Smooth muscle cell (in vitro differentiated cells): Measurements from ENCODE around the gene GPSM1. TPM values are rescaled to one million over a fixed set of nuclear protein-coding genes. Genes with fewer than 3 reads are reported as not detected.

Source experiments
- DNase-seq: peaks from one replicate; lab custom pipeline; 2025; ENCODE audit not compliant: unreplicated experiment; lab: John Stamatoyannopoulos, UW
- H2AFZ ChIP-seq: fragments of 200-600 bp; sonication (generic); 2 replicates; pipeline ENCODE4 v1.6.0; 2016; ENCODE audit warnings: antibody characterized with exemption, low read depth, mild to moderate bottlenecking
- H3F3A ChIP-seq: fragments of 200-600 bp; sonication (generic); 2 replicates; pipeline ENCODE4 v1.6.0; 2017; ENCODE audit warnings: antibody characterized with exemption, low read depth
- H3K27ac ChIP-seq: fragments of 200-600 bp; sonication (generic); 2 replicates; pipeline ENCODE4 v1.5.1; 2016; ENCODE audit warnings: low read depth, mild to moderate bottlenecking
- H3K27me3 ChIP-seq: fragments of 200-600 bp; sonication (generic); 2 replicates; pipeline ENCODE4 v1.6.1; 2016; ENCODE audit warnings: low read depth, mild to moderate bottlenecking
- H3K36me3 ChIP-seq: fragments of 200-600 bp; sonication (generic); 2 replicates; pipeline ENCODE4 v1.5.1; 2016; ENCODE audit warnings: low read depth
- H3K4me1 ChIP-seq: fragments of 200-600 bp; sonication (generic); 2 replicates; pipeline ENCODE4 v1.5.1; 2016; ENCODE audit warnings: low read depth
- H3K4me2 ChIP-seq: fragments of 200-600 bp; sonication (generic); 2 replicates; pipeline ENCODE4 v1.6.0; 2016; ENCODE audit warnings: mild to moderate bottlenecking
- H3K4me3 ChIP-seq: fragments of 200-600 bp; sonication (generic); 2 replicates; pipeline ENCODE4 v1.5.1; 2016; ENCODE audit warnings: mild to moderate bottlenecking
- H3K79me2 ChIP-seq: fragments of 200-600 bp; sonication (generic); 2 replicates; pipeline ENCODE4 v1.6.0; 2016; ENCODE audit warnings: low read depth, mild to moderate bottlenecking
- H3K9ac ChIP-seq: fragments of 200-600 bp; sonication (generic); 2 replicates; pipeline ENCODE4 v1.6.0; 2016; ENCODE audit warnings: low read depth
- H3K9me3 ChIP-seq: fragments of 200-600 bp; sonication (generic); replicated peaks from 2 replicates; pipeline ENCODE4 v1.5.1; 2016; ENCODE audit warnings: low read depth
- H4K20me1 ChIP-seq: fragments of 200-600 bp; sonication (generic); 2 replicates; pipeline ENCODE4 v1.6.0; 2016; ENCODE audit warnings: low read depth
- WGBS: methylation state at CpG from one replicate; pipeline ENCODE4 v1.1.7; 2016; ENCODE audit warnings: low lambda C conversion rate; 5-methylcytosine and 5-hydroxymethylcytosine counted together
- polyA plus RNA-seq: library from polyadenylated mRNA; unstranded; fragments of >200 nt; fragmentation: Nextera tagmentation; extraction: Ambion mirVana; gene quantifications from 2 replicates; pipeline ENCODE4 v1.2.1, GENCODE V29; 2016
- total RNA-seq: library from RNA; depleted of rRNA; stranded (reverse); fragments of >200 nt; gene quantifications from 2 replicates; pipeline ENCODE4 v1.2.3, GENCODE V29; 2014
- TF ChIP-seq, protein P1 (sequence below): fragments of 200-600 bp; sonication (generic); IDR thresholded peaks from 2 replicates; pipeline ENCODE4 v1.5.1; 2017; ENCODE audit warnings: borderline replicate concordance, mild to moderate bottlenecking, antibody characterized with exemption; ENCODE audit not compliant: insufficient read depth, poor library complexity, severe bottlenecking

The GPSM1 gene
- total and polyA plus RNA-seq, 2 experiments from 2014 or later = 21.1 to 45.9 TPM

DNA sequence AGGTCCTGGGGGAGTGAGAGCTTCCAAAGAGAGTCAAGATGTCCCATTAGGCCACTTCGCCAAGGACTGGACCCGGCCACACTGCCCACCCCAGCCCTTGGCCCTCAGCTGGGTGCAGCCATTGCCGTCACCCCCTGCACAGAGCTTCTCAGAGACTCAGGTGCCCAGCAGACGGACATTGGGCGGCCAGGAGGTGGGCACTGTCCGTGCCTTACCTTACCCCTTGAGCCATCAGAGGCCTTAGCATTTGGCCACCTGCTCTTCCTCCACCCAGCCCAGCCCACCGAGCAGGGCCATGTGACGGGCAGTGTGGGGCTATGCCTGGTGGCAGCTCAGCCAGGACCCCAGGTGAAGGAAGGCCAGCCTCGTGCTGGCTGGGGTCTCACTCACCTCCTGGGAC, 39.5 kb downstream of the GPSM1 start:
- Histone ChIP-seq H3F3A (no peaks in the 10 kb centered on the region), H4K20me1 (peaks cover 7% of the 10 kb centered on the region), H2AFZ (no peak overlapping the region), H3K9me3 (no peaks in the 10 kb centered on the region), H3K4me3 (no peak overlapping the region), H3K79me2 (no peaks in the 10 kb centered on the region), H3K36me3 (no peaks in the 10 kb centered on the region), H3K9ac (no peak overlapping the region), H3K27ac (no peak overlapping the region), H3K4me1 (no peaks in the 10 kb centered on the region), H3K27me3 (no peaks in the 10 kb centered on the region), H3K4me2 (no peak overlapping the region)
- TF ChIP-seq, protein P1, sequence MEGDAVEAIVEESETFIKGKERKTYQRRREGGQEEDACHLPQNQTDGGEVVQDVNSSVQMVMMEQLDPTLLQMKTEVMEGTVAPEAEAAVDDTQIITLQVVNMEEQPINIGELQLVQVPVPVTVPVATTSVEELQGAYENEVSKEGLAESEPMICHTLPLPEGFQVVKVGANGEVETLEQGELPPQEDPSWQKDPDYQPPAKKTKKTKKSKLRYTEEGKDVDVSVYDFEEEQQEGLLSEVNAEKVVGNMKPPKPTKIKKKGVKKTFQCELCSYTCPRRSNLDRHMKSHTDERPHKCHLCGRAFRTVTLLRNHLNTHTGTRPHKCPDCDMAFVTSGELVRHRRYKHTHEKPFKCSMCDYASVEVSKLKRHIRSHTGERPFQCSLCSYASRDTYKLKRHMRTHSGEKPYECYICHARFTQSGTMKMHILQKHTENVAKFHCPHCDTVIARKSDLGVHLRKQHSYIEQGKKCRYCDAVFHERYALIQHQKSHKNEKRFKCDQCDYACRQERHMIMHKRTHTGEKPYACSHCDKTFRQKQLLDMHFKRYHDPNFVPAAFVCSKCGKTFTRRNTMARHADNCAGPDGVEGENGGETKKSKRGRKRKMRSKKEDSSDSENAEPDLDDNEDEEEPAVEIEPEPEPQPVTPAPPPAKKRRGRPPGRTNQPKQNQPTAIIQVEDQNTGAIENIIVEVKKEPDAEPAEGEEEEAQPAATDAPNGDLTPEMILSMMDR = no peak
- 96% methylated on average over 7 of the region's 9 CpGs for WGBS
- DNase-seq = no peak

DNA sequence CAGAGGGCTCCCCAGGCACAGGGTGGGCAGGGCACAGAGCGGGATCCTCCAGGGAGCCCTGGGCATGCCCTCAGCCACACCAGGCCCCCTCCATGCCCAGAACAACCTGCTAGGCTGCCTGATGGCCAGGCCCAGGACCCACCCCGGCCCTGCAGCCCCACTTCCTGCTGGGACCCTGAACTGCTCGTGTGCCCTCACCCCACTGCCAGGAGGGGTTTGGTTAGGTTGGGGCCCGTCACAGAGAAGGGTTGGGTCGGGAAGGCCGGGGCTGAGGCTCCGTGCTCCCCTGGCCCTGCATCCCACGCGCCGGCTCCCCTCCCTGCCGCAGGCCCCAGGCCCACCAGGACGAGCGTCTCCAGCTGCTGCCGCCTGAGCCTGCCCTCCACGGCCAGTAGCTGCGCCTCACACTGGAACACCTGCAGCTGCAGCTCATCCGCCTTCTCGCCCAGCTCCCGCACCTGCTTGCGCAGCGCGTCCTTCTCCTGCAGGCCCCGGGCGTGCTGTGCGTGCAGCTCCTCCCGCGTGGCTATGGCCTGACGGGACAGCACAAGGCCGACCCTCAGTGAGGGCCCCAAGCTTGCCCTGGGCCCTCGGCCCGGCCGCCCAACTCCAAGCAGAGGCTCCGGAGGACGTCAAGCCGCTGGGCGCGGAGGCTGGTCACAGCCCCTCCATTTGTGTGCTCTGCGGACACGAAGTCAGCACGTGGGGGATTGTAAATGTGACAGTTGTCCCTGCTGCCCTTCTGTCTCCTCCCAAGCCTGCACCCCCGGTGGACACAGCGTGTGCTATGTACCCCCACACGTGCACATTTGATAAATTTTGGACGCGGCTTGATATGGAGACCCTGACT, 40.2 kb downstream of the GPSM1 start:
- Histone ChIP-seq H3K4me3 (no peak overlapping the region), H3K27me3 (no peaks in the 10 kb centered on the region), H3K9ac (no peak overlapping the region), H3K27ac (no peak overlapping the region), H3K9me3 (no peaks in the 10 kb centered on the region), H3K4me1 (peaks cover 4% of the 10 kb centered on the region), H3K36me3 (no peaks in the 10 kb centered on the region), H3F3A (no peaks in the 10 kb centered on the region), H3K79me2 (no peaks in the 10 kb centered on the region), H3K4me2 (no peak overlapping the region), H4K20me1 (peaks cover 7% of the 10 kb centered on the region), H2AFZ (no peak overlapping the region)
- WGBS = 95% methylated on average over 40 of the region's 45 CpGs
- TF ChIP-seq, protein P1 = no peak
- DNase-seq = no peak

DNA sequence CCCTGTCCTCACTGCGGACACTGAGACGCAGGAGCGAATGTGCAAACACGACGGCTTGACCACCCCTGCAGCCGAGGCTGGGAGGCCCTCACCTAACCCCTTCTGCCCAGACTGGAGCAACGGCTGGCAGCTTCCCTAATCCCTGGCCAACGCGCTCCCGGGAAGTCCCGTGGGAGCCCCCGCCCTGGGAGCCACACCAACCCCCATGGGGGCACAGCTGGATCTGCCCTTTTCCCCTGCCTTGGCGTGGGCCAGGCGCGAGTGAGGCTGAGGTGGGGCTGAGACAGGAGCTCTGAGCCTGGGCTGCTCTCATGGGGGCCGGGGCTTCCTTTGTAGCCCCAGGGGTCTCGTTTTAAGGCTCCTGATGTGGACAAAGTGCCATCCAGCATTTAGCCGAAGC, 40.9 kb downstream of the GPSM1 start:
- TF ChIP-seq, protein P1 = no peak

DNA sequence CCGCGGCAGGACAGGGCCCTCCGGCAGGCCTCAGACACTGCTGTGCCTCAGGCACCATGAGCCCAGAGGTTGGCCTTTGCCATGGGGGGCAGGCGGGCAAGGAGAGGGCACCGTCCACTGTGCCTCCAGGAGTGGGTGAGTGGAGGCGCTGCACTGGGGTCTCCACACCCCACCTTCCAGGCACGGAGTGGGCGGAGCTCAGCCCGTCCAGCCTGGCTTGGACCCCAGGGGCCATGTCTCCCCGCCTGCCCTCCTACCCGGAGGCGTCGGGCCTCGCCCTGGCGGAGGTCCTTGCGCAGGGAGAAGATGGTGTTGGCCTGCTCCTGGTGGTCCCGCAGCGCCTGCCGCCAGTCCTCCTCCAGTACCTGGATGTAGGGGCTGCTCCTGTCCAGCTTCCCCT, 42.7 kb downstream of the GPSM1 start:
- Histone ChIP-seq H3K4me2 (no peak overlapping the region), H3K4me1 (peaks cover 12% of the 10 kb centered on the region), H3K9me3 (no peaks in the 10 kb centered on the region), H4K20me1 (no peaks in the 10 kb centered on the region), H3K27me3 (no peaks in the 10 kb centered on the region), H3F3A (no peaks in the 10 kb centered on the region), H3K27ac (no peak overlapping the region), H3K36me3 (no peaks in the 10 kb centered on the region), H3K79me2 (no peaks in the 10 kb centered on the region), H3K9ac (no peak overlapping the region), H3K4me3 (no peak overlapping the region), H2AFZ (no peak overlapping the region)
- no peak for DNase-seq
- TF ChIP-seq, protein P1 = no peak
- 97% methylated on average over 19 of the region's 19 CpGs for WGBS

More for the DNA sequence above, 40.9 kb downstream of the GPSM1 start:
- Histone ChIP-seq H3K4me1 (peaks cover 10% of the 10 kb centered on the region), H3K9me3 (no peaks in the 10 kb centered on the region), H3K27me3 (no peaks in the 10 kb centered on the region), H3K9ac (no peak overlapping the region), H3K4me3 (no peak overlapping the region), H3K4me2 (no peak overlapping the region), H3K36me3 (no peaks in the 10 kb centered on the region), H3F3A (no peaks in the 10 kb centered on the region), H4K20me1 (peaks cover 7% of the 10 kb centered on the region), H3K79me2 (no peaks in the 10 kb centered on the region), H2AFZ (no peak overlapping the region), H3K27ac (no peak overlapping the region)
- 93% methylated on average over 17 of the region's 18 CpGs for WGBS
- DNase-seq = no peak
